Right lobe of liver (tissue), 4 donors: ENCODE results near the gene WFIKKN2.

Source experiments
- CTCF ChIP-seq, 4 donors: fragments of 200-600 bp in 3 of 4; fragments of 450-650 bp in 1 of 4; IDR thresholded peaks; one replicate each; pipeline versions ENCODE4 v1.5.1 to v1.8.0; 2016 to 2022; ENCODE audit warnings: antibody characterized with exemption in 4 of 4, mild to moderate bottlenecking in 2 of 4
- POLR2A ChIP-seq: fragments of 450-650 bp; IDR thresholded peaks from one replicate; pipeline ENCODE4 v1.6.1; 2017; ENCODE audit warnings: antibody characterized with exemption, mild to moderate bottlenecking
- donor health status: DM: no; HTN: no; CAD: no.
- donor health status: DM: no; HTN: no; CAD: no.
- donor health status: DM: no; HTN: yes; CAD: no.

GRCh38 chr17:50806141-50806643 is 29.2 kb upstream of the WFIKKN2 start:
- TF ChIP-seq CTCF (IDR thresholded peaks at IDR 0.05), result peak; percentile 19 to 52 (median 41)
- TF ChIP-seq POLR2A, result no peak
